Measurements from ENCODE around the gene SHLD2.

The SHLD2 gene

DNA sequence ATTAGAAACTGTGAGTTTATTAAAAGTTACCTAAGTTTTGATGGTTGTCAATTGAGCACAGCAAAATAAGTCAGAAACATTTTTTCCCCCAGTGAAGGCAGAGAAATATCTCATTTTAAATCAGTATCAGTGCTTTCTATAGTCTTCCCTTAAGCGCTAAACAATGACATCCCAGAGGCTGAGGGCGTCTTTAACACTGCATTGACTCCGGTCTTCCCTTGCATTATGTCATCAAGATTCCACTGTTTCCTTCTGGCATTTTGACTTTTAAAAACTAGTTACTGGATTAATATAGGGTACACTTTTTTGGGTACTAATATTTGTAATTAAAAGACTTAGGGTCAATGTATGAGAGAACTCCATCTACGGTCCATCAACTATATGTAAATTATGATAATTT is 4.2 kb upstream of the SHLD2 start:
- Histone ChIP-seq H3F3A (ENCODE audit: low read depth) (no peaks in the 10 kb centered on the region), H3K79me2 (ENCODE audit: insufficient read depth, low read length) (peaks cover 86% of the 10 kb centered on the region), H3K9me2 (replicated peaks; ENCODE audit: low read depth, low read length) (no peaks in the 10 kb centered on the region), H2AFZ (ENCODE audit: low read length) (no peak overlapping the region), H3K9me3 (ENCODE audit: insufficient read depth, low read depth, low read length) (no peaks in the 10 kb centered on the region), H4K20me1 (ENCODE audit: insufficient read depth, low read length, poor library complexity, severe bottlenecking) (peaks cover 64% of the 10 kb centered on the region), H3K4me2 (ENCODE audit: low read depth, low read length, poor library complexity, severe bottlenecking) (peak overlapping the region; percentile 78), H3K4me1 (ENCODE audit: insufficient read depth, low read length, poor library complexity, severe bottlenecking) (peaks cover 61% of the 10 kb centered on the region), H3K27me3 (ENCODE audit: insufficient read depth, low read length, poor library complexity, severe bottlenecking) (no peaks in the 10 kb centered on the region), H3K36me3 (ENCODE audit: insufficient read depth, low read length) (0 out of 2 replicates have a peak, but pooled peaks cover 4% of the 10 kb centered on the region), H3K4me3 (ENCODE audit: low read length, poor library complexity, severe bottlenecking) (peak overlapping the region; percentile 85), H3K9ac (ENCODE audit: low read depth, low read length, poor library complexity, severe bottlenecking) (peak overlapping the region; percentile 62)
- TF ChIP-seq, protein P1, sequence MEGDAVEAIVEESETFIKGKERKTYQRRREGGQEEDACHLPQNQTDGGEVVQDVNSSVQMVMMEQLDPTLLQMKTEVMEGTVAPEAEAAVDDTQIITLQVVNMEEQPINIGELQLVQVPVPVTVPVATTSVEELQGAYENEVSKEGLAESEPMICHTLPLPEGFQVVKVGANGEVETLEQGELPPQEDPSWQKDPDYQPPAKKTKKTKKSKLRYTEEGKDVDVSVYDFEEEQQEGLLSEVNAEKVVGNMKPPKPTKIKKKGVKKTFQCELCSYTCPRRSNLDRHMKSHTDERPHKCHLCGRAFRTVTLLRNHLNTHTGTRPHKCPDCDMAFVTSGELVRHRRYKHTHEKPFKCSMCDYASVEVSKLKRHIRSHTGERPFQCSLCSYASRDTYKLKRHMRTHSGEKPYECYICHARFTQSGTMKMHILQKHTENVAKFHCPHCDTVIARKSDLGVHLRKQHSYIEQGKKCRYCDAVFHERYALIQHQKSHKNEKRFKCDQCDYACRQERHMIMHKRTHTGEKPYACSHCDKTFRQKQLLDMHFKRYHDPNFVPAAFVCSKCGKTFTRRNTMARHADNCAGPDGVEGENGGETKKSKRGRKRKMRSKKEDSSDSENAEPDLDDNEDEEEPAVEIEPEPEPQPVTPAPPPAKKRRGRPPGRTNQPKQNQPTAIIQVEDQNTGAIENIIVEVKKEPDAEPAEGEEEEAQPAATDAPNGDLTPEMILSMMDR (conservative IDR thresholded peaks at IDR 0.05; ENCODE audit: low read length), result no peak
- no peak for TF ChIP-seq EZH2phosphoT487 (IDR thresholded peaks at IDR 0.05; ENCODE audit: borderline replicate concordance)

DNA sequence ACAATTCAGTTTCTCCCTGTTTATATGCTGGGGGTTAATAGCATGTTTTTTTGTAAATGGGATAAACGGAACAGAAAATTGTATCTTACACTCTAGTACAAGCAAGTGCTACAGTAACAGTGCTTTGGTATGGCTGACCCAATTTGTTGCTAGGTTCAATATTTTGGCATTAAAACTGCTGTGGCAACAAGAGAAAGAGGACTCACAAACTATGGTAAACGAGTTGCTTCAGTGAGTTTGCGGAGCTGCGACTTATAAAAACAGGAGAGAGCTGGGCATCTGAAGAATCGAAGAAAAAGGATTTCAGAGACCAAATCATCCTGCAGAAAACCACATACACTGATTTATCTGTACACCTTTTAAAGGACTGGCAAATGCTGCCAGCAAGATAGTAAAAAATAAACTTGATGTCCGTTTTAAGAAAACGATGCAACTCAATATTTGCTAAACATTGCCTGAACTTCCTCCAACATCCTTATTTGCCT is 2.6 kb upstream of the SHLD2 start:
- Histone ChIP-seq H3K4me3 (ENCODE audit: low read length, poor library complexity, severe bottlenecking) (peak overlapping the region; percentile 85), H3K4me1 (ENCODE audit: insufficient read depth, low read length, poor library complexity, severe bottlenecking) (peaks cover 63% of the 10 kb centered on the region), H3K9ac (ENCODE audit: low read depth, low read length, poor library complexity, severe bottlenecking) (peak overlapping the region; percentile 62), H2AFZ (ENCODE audit: low read length) (no peak overlapping the region), H3K9me2 (replicated peaks; ENCODE audit: low read depth, low read length) (no peaks in the 10 kb centered on the region), H3F3A (ENCODE audit: low read depth) (no peaks in the 10 kb centered on the region), H3K9me3 (ENCODE audit: insufficient read depth, low read depth, low read length) (no peaks in the 10 kb centered on the region), H3K4me2 (ENCODE audit: low read depth, low read length, poor library complexity, severe bottlenecking) (peak overlapping the region; percentile 78), H3K36me3 (ENCODE audit: insufficient read depth, low read length) (no peaks in the 10 kb centered on the region), H3K79me2 (ENCODE audit: insufficient read depth, low read length) (peaks cover 84% of the 10 kb centered on the region), H4K20me1 (ENCODE audit: insufficient read depth, low read length, poor library complexity, severe bottlenecking) (peaks cover 63% of the 10 kb centered on the region), H3K27me3 (ENCODE audit: insufficient read depth, low read length, poor library complexity, severe bottlenecking) (no peaks in the 10 kb centered on the region)
- TF ChIP-seq, protein P1 (conservative IDR thresholded peaks at IDR 0.05; ENCODE audit: low read length), result no peak
- no peak for TF ChIP-seq EZH2phosphoT487 (IDR thresholded peaks at IDR 0.05; ENCODE audit: borderline replicate concordance)

DNA sequence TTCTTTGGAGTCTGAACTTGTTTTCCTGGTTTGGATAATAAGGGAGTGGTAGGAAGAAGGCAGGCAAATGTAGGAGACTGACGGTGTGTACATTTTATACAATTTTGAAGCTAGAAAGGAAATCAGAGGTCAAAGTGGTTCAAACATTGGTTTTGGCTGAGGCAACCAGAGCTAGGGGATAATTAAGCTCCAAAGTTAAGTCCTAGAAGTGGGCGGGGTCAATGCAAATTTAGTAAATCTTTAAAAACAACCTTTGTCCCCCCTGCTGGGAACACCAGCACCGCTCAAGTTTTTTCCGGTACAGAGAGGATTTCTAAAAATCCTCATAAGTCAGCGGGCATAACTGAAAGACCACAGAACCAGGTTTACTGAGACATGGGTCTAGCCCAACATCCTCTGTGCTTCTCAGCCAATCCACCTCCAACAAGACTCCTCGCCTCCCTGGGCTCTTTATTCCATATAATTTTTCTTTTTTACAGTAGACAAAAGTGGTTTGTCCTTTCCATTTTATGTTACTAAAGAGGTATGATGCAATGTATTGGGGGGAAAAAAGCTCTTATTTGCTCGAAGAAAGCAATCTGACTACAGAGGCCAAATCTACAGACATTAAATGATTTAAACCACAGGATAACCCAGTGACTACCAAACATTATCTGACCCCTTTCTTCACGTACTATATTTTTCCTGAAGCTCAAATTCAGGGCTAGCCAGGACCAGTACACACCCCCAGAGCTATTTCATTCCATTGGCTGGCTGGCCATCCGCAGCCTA is 2.0 kb upstream of the SHLD2 start:
- TF ChIP-seq EZH2phosphoT487 (IDR thresholded peaks at IDR 0.05; ENCODE audit: borderline replicate concordance), result no peak
- TF ChIP-seq, protein P1 (conservative IDR thresholded peaks at IDR 0.05; ENCODE audit: low read length), result no peak

More for the DNA sequence above, 2.0 kb upstream of the SHLD2 start:
- Histone ChIP-seq H3K9ac (ENCODE audit: low read depth, low read length, poor library complexity, severe bottlenecking) (peak overlapping the region; percentile 62), H3K9me2 (replicated peaks; ENCODE audit: low read depth, low read length) (no peaks in the 10 kb centered on the region), H3K4me3 (ENCODE audit: low read length, poor library complexity, severe bottlenecking) (peak overlapping the region; percentile 85), H2AFZ (ENCODE audit: low read length) (no peak overlapping the region), H3F3A (ENCODE audit: low read depth) (no peaks in the 10 kb centered on the region), H3K27me3 (ENCODE audit: insufficient read depth, low read length, poor library complexity, severe bottlenecking) (no peaks in the 10 kb centered on the region), H4K20me1 (ENCODE audit: insufficient read depth, low read length, poor library complexity, severe bottlenecking) (peaks cover 57% of the 10 kb centered on the region), H3K9me3 (ENCODE audit: insufficient read depth, low read depth, low read length) (no peaks in the 10 kb centered on the region), H3K36me3 (ENCODE audit: insufficient read depth, low read length) (no peaks in the 10 kb centered on the region), H3K4me1 (ENCODE audit: insufficient read depth, low read length, poor library complexity, severe bottlenecking) (peaks cover 57% of the 10 kb centered on the region), H3K4me2 (ENCODE audit: low read depth, low read length, poor library complexity, severe bottlenecking) (peak overlapping the region; percentile 78), H3K79me2 (ENCODE audit: insufficient read depth, low read length) (peaks cover 77% of the 10 kb centered on the region)
